Ovary (tissue), 9 donors: ENCODE results near the gene FHIP1A. TPM values are rescaled to one million over a fixed set of nuclear protein-coding genes. Genes with fewer than 3 reads are reported as not detected.

ENCODE experiments used
- DNase-seq, 5 donors: peaks; one replicate each; pipeline ENCODE4 v3.0.0-alpha.2; 2019 to 2020
- H3K27ac ChIP-seq, 2 donors: fragments of 200-600 bp; one replicate each; pipeline versions ENCODE4 v1.5.1 to v1.8.0; 2019 to 2022
- H3K27me3 ChIP-seq: fragments of 200-600 bp; one replicate; pipeline ENCODE4 v1.8.0; 2022
- H3K36me3 ChIP-seq: fragments of 200-600 bp; sonication (generic); one replicate; pipeline ENCODE4 v1.5.1; 2019
- H3K4me1 ChIP-seq: one replicate; pipeline ENCODE4 v1.8.1; 2013; ENCODE audit warnings: mild to moderate bottlenecking, moderate library complexity; ENCODE audit not compliant: insufficient read depth
- H3K4me3 ChIP-seq: fragments of 200-600 bp; sonication (generic); one replicate; pipeline ENCODE4 v1.5.1; 2017
- H3K9me3 ChIP-seq, 2 donors: fragments of 200-600 bp in 1 of 2; sonication (generic) in 1 of 2; one replicate each; pipeline versions ENCODE4 v1.5.1 to v1.8.1; 2013 to 2019; ENCODE audit warnings: mild to moderate bottlenecking in 1 of 2, moderate library complexity in 1 of 2
- EP300 ChIP-seq: sonication (generic); formaldehyde crosslinking; IDR thresholded peaks from one replicate; pipeline ENCODE4 v1.6.1; 2017; ENCODE audit warnings: antibody characterized with exemption
- POLR2A ChIP-seq: fragments of 450-650 bp; IDR thresholded peaks from one replicate; pipeline ENCODE4 v1.6.1; 2017; ENCODE audit warnings: antibody characterized with exemption, mild to moderate bottlenecking, moderate library complexity
- WGBS, 3 donors: extraction: QIAGEN DNeasy Blood & Tissue Kit in 1 of 3; methylation state at CpG; one replicate each; pipeline versions ENCODE4 v1.1.5 to v1.1.7; 2013 to 2017; 5-methylcytosine and 5-hydroxymethylcytosine counted together
- intact Hi-C, 4 donors: fragments of 100-400 bp; cut with DNase I; formaldehyde crosslinking; loops; one replicate each; pipeline versions ENCODE4 v1.11.0 to v1.15.1; 2022 to 2023
- polyA plus RNA-seq, 2 donors: library from polyadenylated mRNA; stranded (reverse); fragments of 200-250 nt in 1 of 2; fragments of 350-450 nt in 1 of 2; fragmentation: Illumina TruSeq in 1 of 2; extraction: RNeasy Lipid Tissue Mini Kit (QIAGEN cat#74804) in 1 of 2; gene quantifications; one replicate each; pipeline ENCODE4 v1.2.3, GENCODE V29; 2013 to 2014
- total RNA-seq, 7 donors: library from RNA; depleted of rRNA in 2 of 7; stranded (reverse); fragments of >200 nt in 2 of 7; fragmentation: NEBNext Ultra II Directional in 3 of 7; extraction: Animal tissue kit (Norgen Biotek cat#: 25700) in 3 of 7; gene quantifications; one replicate each; pipeline versions ENCODE4 v1.1.0 to v1.2.4, GENCODE V29; 2016 to 2023
- TF ChIP-seq, protein P1 (sequence below), 3 donors: fragments of 450-650 bp in 2 of 3; fragments of 200-600 bp in 1 of 3; IDR thresholded peaks; one replicate each; pipeline versions ENCODE4 v1.5.1 to v1.8.0; 2016 to 2022; ENCODE audit warnings: antibody characterized with exemption in 3 of 3, mild to moderate bottlenecking in 1 of 3
- donor health status: DM: no; HTN: no; CAD: no; lungs with moderate emphysema.
- donor health status: DM: no; HTN: no; CAD: no.
- donor health status: Bipolar disorder and iron deficiency.
- donor health status: DM: yes; HTN: yes; CAD: no.
- donor health status: DM: no; HTN: no; CAD: no.
- donor health status: DM: yes; HTN: yes; CAD: no.

FHIP1A gene
- total and polyA plus RNA-seq, 9 donors: 0.77 to 14.2 (median 8.9) TPM

DNA sequence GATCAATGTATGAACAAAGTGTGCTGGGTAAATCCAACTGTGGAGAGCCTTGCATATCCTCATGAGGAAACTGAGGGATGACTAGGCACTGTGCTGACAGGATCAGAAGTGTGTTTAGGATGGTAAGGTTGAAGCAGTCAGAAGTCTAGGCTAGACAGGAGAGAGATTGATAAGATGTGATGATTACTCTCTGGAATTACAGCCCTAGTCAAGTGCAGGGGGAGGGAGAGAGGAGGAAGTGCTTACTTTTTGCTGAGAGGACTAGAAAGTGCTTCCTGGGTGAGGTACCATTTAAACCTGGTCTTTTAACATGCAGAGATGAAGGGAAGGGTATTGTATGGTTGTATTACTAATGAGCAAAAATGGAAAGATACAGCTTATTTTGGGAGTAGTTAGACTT lies 23.7 kb downstream of the FHIP1A start:
- DNase-seq: no peak
- no peaks in the 10 kb centered on the region for H3K9me3 ChIP-seq
- no peaks in the 10 kb centered on the region for H3K4me1 ChIP-seq
- no peaks in the 10 kb centered on the region for H3K36me3 ChIP-seq
- H3K27me3 ChIP-seq: no peaks in the 10 kb centered on the region
- intact Hi-C loops: no loop called here
- TF ChIP-seq EP300: no peak
- TF ChIP-seq, protein P1, sequence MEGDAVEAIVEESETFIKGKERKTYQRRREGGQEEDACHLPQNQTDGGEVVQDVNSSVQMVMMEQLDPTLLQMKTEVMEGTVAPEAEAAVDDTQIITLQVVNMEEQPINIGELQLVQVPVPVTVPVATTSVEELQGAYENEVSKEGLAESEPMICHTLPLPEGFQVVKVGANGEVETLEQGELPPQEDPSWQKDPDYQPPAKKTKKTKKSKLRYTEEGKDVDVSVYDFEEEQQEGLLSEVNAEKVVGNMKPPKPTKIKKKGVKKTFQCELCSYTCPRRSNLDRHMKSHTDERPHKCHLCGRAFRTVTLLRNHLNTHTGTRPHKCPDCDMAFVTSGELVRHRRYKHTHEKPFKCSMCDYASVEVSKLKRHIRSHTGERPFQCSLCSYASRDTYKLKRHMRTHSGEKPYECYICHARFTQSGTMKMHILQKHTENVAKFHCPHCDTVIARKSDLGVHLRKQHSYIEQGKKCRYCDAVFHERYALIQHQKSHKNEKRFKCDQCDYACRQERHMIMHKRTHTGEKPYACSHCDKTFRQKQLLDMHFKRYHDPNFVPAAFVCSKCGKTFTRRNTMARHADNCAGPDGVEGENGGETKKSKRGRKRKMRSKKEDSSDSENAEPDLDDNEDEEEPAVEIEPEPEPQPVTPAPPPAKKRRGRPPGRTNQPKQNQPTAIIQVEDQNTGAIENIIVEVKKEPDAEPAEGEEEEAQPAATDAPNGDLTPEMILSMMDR (IDR thresholded peaks at IDR 0.05): no peak
- TF ChIP-seq POLR2A: no peak
- H3K27ac ChIP-seq: no peak overlapping the region
- no peak overlapping the region for H3K4me3 ChIP-seq

DNA sequence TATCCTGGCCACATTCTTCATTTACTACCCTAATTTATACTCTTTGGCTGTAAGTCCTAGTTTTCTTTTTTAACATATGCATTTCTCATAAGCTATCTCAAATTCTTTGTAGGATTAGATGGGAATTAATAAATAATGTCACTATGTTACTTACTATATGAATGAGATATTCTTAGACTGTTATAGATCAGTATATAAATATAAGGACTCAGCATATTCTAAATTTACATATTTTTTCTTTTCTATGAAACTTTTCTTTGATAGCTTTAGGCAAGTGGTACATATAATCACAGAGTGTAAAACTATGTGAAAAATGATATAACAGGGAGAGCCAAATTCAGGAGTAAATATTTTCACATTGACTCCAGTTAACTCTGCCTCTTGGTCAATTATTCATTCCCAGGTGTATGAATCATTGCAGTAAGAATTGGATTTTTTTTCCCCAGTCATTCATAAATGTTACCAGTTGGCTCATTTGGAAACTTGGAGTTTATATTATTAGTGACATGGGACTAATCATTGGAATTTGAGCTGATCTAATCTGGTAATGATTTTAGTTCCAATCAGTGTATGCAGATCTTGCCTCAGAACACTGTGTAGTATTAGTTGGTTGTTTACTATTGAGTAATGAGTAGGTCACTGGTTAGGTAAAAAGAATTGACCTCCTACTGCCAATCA lies 25.3 kb downstream of the FHIP1A start:
- intact Hi-C loops: no loop called here
- DNase-seq: no peak
- no peak for TF ChIP-seq POLR2A
- TF ChIP-seq EP300: no peak

DNA sequence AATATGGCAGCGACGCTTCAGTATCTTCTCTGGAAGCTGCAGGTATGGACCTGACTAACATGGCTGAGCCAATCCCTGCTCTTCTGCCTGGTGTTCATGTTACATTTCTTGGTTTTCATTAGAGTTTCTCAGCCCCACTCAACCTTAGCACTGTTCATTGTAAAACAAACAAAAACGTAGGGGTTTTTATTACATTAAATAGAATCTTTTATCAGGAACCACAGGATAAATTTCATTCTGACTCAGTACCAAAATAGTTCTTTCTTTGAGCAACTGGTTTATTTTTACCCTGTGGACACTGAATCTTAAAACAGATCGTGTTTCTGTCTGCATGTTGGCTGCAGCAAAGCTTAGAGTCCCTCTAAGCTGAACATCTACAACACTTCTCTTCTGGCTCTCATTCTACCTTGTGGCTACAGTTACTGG lies 27.1 kb downstream of the FHIP1A start:
- H3K4me3 ChIP-seq: no peak overlapping the region
- intact Hi-C loops: no loop called here

More for the DNA sequence above, 25.3 kb downstream of the FHIP1A start:
- H3K27me3 ChIP-seq: no peaks in the 10 kb centered on the region
- no peak overlapping the region for H3K27ac ChIP-seq
- no peaks in the 10 kb centered on the region for H3K36me3 ChIP-seq
- no peaks in the 10 kb centered on the region for H3K9me3 ChIP-seq
- no peaks in the 10 kb centered on the region for H3K4me1 ChIP-seq
- no peak overlapping the region for H3K4me3 ChIP-seq

DNA sequence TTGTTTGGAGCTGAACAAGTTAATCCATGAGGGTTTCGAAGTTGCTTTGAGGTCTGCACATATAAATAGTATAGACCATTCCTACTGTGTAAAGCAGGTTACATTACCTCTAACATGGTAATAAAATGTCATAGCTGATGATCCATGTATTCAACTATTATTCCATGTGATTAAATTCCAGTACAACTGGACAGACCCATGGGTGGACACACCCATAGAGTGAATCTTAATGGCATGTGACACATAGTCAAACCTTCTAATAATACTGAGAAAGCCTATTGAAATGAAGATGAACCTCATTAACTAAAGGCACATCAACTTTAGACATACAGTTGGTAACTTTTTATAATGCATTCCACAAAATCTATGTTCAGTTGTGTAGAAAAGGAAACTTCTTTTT lies 28.5 kb downstream of the FHIP1A start:
- DNase-seq: no peak
- Histone ChIP-seq H3K27ac (no peak overlapping the region), H3K4me1 (no peaks in the 10 kb centered on the region), H3K36me3 (no peaks in the 10 kb centered on the region), H3K9me3 (no peaks in the 10 kb centered on the region), H3K27me3 (no peaks in the 10 kb centered on the region), H3K4me3 (no peak overlapping the region)
- no peak for TF ChIP-seq EP300
- no peak for TF ChIP-seq POLR2A
- TF ChIP-seq, protein P1 (IDR thresholded peaks at IDR 0.05): no peak
- intact Hi-C loops: no loop called here
- 82 to 97% (median 92%) methylated on average over 1 of the region's 1 CpG for WGBS, 3 donors

More for the DNA sequence above, 27.1 kb downstream of the FHIP1A start:
- TF ChIP-seq, protein P1 (IDR thresholded peaks at IDR 0.05): no peak
- TF ChIP-seq EP300 (no peak), POLR2A (no peak)
- Histone ChIP-seq H3K36me3 (no peaks in the 10 kb centered on the region), H3K27ac (no peak overlapping the region), H3K9me3 (no peaks in the 10 kb centered on the region), H3K27me3 (no peaks in the 10 kb centered on the region), H3K4me1 (no peaks in the 10 kb centered on the region)
- WGBS, 3 donors: 44 to 51% (median 48%) methylated on average over 4 of the region's 4 CpGs
- DNase-seq: no peak

DNA sequence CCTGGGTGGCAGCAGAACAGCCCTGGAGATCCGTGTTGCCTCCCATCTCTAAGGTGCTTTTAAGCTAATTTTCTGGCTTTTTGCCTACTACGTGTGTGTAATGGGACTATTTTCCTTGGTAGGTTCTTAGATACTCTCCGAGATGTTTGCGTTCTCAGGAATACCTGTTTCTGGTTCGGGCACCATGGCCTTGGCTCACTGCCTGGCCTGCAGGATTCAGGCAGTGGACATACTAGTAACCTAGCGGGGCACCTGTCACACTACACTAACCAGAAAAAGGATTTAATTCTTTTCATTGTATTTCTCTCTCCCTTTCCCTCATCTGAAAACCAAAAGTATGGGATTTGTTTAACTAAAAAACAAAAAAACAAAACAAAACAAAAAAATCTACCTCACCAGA lies 29.2 kb downstream of the FHIP1A start:
- no peak for DNase-seq
- Histone ChIP-seq H3K27me3 (no peaks in the 10 kb centered on the region), H3K4me1 (no peaks in the 10 kb centered on the region), H3K27ac (no peak overlapping the region), H3K4me3 (no peak overlapping the region), H3K9me3 (no peaks in the 10 kb centered on the region), H3K36me3 (no peaks in the 10 kb centered on the region)
- intact Hi-C loops: no loop called here
- WGBS, 3 donors: 88 to 94% (median 88%) methylated on average over 6 of the region's 6 CpGs
- TF ChIP-seq EP300: no peak
- TF ChIP-seq POLR2A: no peak
- TF ChIP-seq, protein P1 (IDR thresholded peaks at IDR 0.05): no peak
